Astrocyte of the cerebellum (primary cell): ENCODE results near the gene OPCML.
A peak's percentile ranks its signal among the peaks of the same experiment; 100 is the strongest.

ENCODE experiments used
- DNase-seq: peaks from one replicate; pipeline ENCODE4 v3.0.0-alpha.2; 2011; ENCODE audit warnings: low read depth
- H3K4me3 ChIP-seq: 2 replicates; pipeline ENCODE4 v1.5.1; 2011; ENCODE audit warnings: mild to moderate bottlenecking, low read depth, low read length, moderate library complexity
- in situ Hi-C: cut with HindIII; loops from 2 replicates; pipeline ENCODE4 v1.10.0; 2017; ENCODE audit warnings: low sequenced_read_pairs
- TF ChIP-seq, protein P1 (sequence below): IDR thresholded peaks from 2 replicates; pipeline ENCODE4 v1.5.1; 2012; ENCODE audit warnings: low read length, low read depth, moderate library complexity, mild to moderate bottlenecking; ENCODE audit errors: missing control alignments

OPCML gene

GRCh38 chr11:132921597-132921996 is 610.7 kb downstream of the OPCML start:
- in situ Hi-C loops = no loop called here
- TF ChIP-seq, protein P1, sequence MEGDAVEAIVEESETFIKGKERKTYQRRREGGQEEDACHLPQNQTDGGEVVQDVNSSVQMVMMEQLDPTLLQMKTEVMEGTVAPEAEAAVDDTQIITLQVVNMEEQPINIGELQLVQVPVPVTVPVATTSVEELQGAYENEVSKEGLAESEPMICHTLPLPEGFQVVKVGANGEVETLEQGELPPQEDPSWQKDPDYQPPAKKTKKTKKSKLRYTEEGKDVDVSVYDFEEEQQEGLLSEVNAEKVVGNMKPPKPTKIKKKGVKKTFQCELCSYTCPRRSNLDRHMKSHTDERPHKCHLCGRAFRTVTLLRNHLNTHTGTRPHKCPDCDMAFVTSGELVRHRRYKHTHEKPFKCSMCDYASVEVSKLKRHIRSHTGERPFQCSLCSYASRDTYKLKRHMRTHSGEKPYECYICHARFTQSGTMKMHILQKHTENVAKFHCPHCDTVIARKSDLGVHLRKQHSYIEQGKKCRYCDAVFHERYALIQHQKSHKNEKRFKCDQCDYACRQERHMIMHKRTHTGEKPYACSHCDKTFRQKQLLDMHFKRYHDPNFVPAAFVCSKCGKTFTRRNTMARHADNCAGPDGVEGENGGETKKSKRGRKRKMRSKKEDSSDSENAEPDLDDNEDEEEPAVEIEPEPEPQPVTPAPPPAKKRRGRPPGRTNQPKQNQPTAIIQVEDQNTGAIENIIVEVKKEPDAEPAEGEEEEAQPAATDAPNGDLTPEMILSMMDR = no peak
- no peak for DNase-seq
- no peak overlapping the region for H3K4me3 ChIP-seq

DNA sequence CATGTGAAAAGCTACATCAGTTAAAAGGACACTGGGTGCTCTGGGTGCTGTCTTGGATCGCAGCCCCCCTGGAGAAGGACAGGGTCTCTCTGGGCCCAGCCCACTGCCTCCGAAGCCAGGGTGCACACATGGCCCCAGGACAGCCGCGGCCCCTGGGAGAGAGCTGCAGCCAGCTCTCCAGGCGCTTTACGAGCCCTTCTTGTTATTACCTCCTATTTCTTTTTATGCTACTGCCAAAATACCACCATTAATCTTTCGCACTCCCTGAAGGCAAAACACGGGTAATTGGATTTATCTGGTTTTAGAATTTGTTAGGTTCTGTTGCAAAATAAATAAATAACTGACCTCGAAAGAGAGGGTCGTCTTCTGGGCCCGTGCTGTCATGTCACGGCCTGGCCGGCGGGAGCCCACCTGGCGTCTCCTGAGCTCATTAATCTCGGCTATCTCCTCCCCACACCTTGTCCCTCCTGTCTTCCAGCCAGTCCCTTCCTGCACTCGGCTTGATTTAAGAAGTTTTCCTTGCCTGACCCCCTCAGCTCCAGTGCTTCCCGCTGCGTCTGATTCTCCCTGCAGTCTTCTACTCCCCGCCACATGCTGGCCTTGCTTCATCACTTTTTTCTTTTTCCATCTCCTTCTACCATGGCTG is 611.7 kb downstream of the OPCML start:
- TF ChIP-seq, protein P1 = no peak
- no peak for DNase-seq
- H3K4me3 ChIP-seq = no peak overlapping the region
- in situ Hi-C loops = no loop called here

- DNase-seq = no peak
These were observed 617.7 kb downstream of the OPCML start for GRCh38 chr11:132914600-132914999.

GRCh38 chr11:132913886-132914285 is 618.4 kb downstream of the OPCML start:
- in situ Hi-C loops = no loop called here
- no peak for DNase-seq
- H3K4me3 ChIP-seq = no peak overlapping the region
- TF ChIP-seq, protein P1 = no peak

More at GRCh38 chr11:132914600-132914999, 617.7 kb downstream of the OPCML start:
- TF ChIP-seq, protein P1 = no peak
- in situ Hi-C loops = no loop called here
- no peak overlapping the region for H3K4me3 ChIP-seq

DNA sequence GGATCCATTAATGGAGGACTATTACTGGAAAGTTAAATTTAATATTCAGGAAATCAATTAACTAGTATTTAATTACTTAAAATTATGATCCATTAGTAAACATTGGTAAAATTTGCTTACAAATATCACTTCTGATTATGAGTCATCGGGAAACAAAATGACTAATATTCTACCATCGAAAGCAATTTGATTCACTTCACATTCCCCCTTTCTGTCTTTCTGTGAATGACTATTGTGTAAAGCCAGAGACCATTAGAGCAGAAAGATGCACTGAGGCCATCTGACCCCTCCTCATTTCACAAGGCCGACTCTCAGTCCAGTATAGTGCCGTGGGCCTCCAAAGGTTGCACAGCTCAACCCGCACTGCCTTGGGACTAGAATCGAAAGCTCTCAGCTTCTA is 619.0 kb downstream of the OPCML start:
- TF ChIP-seq, protein P1 = no peak
- no peak overlapping the region for H3K4me3 ChIP-seq
- no peak for DNase-seq
- in situ Hi-C loops = no loop called here

DNA sequence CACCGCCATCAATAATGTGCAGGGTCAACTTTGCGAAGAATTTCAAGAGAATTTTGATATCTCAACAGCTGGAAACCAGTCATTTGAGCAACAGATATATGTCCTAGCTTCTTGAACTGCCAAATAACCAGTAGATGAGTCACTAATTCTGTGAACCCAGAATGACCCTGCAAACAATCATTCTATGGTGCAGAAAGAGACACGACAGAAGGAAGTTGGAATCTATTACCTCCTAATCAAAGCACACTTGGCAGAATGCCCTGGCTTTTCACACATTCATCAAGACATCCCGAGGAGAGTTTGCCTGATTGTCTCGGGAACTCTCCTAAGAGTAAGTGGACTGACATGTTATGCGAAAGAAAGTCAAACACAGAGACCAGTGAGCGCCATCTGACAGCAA is 621.1 kb downstream of the OPCML start:
- in situ Hi-C loops = no loop called here
- DNase-seq = peak; percentile 31

More for the DNA sequence above, 621.1 kb downstream of the OPCML start:
- TF ChIP-seq, protein P1 = no peak
- H3K4me3 ChIP-seq = no peak overlapping the region
